HG03571 (cell line): Measurements from ENCODE around the gene GAL.

Experiments
- ATAC-seq: cut with Tn5 transposase; IDR thresholded peaks from one replicate; pipeline ENCODE4 v1.9.1; 2021; ENCODE audit not compliant: unreplicated experiment

GAL gene

GRCh38 chr11:68707527-68707926 lies 23.2 kb downstream of the GAL start:
- no peak for ATAC-seq

- no peak for ATAC-seq
Observed at GRCh38 chr11:68709062-68709461, 24.7 kb downstream of the GAL start.

GRCh38 chr11:68710409-68710808 lies 26.1 kb downstream of the GAL start:
- ATAC-seq: no peak

GRCh38 chr11:68711114-68711513 lies 26.8 kb downstream of the GAL start:
- ATAC-seq: no peak

GRCh38 chr11:68714060-68714856 lies 29.9 kb downstream of the GAL start:
- ATAC-seq: no peak

- no peak for ATAC-seq
Observed at GRCh38 chr11:68715456-68716122, 31.2 kb downstream of the GAL start.

- ATAC-seq: no peak
Observed at GRCh38 chr11:68721075-68721474, 36.7 kb downstream of the GAL start.

GRCh38 chr11:68722143-68722542 lies 37.8 kb downstream of the GAL start:
- no peak for ATAC-seq

GRCh38 chr11:68724293-68724692 lies 39.9 kb downstream of the GAL start:
- ATAC-seq: no peak

- ATAC-seq: no peak
Observed at GRCh38 chr11:68727783-68728182, 43.4 kb downstream of the GAL start.

- ATAC-seq: no peak
Observed at GRCh38 chr11:68734111-68734510, 49.8 kb downstream of the GAL start.

GRCh38 chr11:68735125-68735524 lies 50.8 kb downstream of the GAL start:
- ATAC-seq: no peak

- no peak for ATAC-seq
Observed at GRCh38 chr11:68735646-68736045, 51.3 kb downstream of the GAL start.
